CD4-positive, alpha-beta T cell (primary cell): Measurements from ENCODE around the gene PDE8B. TPM values are rescaled to one million over a fixed set of nuclear protein-coding genes. Genes with fewer than 3 reads are reported as not detected.

Source experiments
- ATAC-seq: fragments of 200-7000 bp; cut with Tn5 transposase; one replicate; pipeline ENCODE4 v1.10.0; 2022; ENCODE audit warnings: mild to moderate bottlenecking; ENCODE audit not compliant: poor library complexity
- CTCF ChIA-PET: fragments of 350-600 bp; sonication (Branson Sonifier 250); formaldehyde crosslinking; loops from one replicate; lab custom pipeline; 2021; ENCODE audit warnings: antibody characterized with exemption, inconsistent platforms; lab: Charles Lee
- POLR2A ChIA-PET: fragments of 350-600 bp; sonication (Branson Sonifier 250); formaldehyde crosslinking; loops from one replicate; lab custom pipeline; 2021; ENCODE audit warnings: antibody characterized with exemption, inconsistent platforms; lab: Charles Lee
- DNase-seq, 14 experiments: peaks; one replicate each; pipeline ENCODE4 v3.0.0-alpha.2; 2013 to 2020; ENCODE audit warnings: mixed read lengths in 2 of 14
- H3K27ac ChIP-seq, 2 donors: one replicate each; pipeline versions ENCODE4 v1.5.1 to v1.7.0; 2013; ENCODE audit warnings: low read length in 2 of 2, low read depth in 1 of 2, mild to moderate bottlenecking in 1 of 2
- H3K27me3 ChIP-seq, 2 experiments: 1 replicate in 1 of 2; 2 replicates in 1 of 2; pipeline versions ENCODE4 v1.6.1 to v1.7.0; 2013; ENCODE audit warnings: low read length in 2 of 2, control low read depth in 1 of 2, mild to moderate bottlenecking in 1 of 2, moderate library complexity in 1 of 2; ENCODE audit not compliant: insufficient read depth in 2 of 2, control insufficient read depth in 1 of 2
- H3K36me3 ChIP-seq: one replicate; pipeline ENCODE4 v1.6.1; 2013; ENCODE audit warnings: low read length, control low read depth; ENCODE audit not compliant: insufficient read depth
- H3K4me1 ChIP-seq: one replicate; pipeline ENCODE4 v1.6.1; 2013; ENCODE audit warnings: low read length, control low read depth; ENCODE audit not compliant: insufficient read depth
- H3K4me3 ChIP-seq: one replicate; pipeline ENCODE4 v1.5.1; 2013; ENCODE audit warnings: mild to moderate bottlenecking, low read length, moderate library complexity
- H3K9me3 ChIP-seq, 2 experiments: 1 replicate in 1 of 2; 2 replicates in 1 of 2; pipeline versions ENCODE4 v1.6.1 to v1.7.0; 2013; ENCODE audit warnings: low read length in 2 of 2, mild to moderate bottlenecking in 2 of 2, control low read depth in 1 of 2, moderate library complexity in 1 of 2; ENCODE audit not compliant: control insufficient read depth in 1 of 2, insufficient read depth in 1 of 2
- H3K27ac Mint-ChIP-seq: one replicate; pipeline ENCODE4 v1.8.0; 2020; ENCODE audit warnings: mixed read lengths
- H3K27me3 Mint-ChIP-seq: one replicate; pipeline ENCODE4 v1.8.0; 2021; ENCODE audit warnings: mixed read lengths
- H3K36me3 Mint-ChIP-seq: one replicate; pipeline ENCODE4 v1.8.0; 2021; ENCODE audit warnings: low read depth, mixed read lengths
- H3K4me1 Mint-ChIP-seq: one replicate; pipeline ENCODE4 v1.8.0; 2021; ENCODE audit warnings: low read depth, mixed read lengths
- H3K4me3 Mint-ChIP-seq: one replicate; pipeline ENCODE4 v1.8.0; 2020; ENCODE audit warnings: mild to moderate bottlenecking, mixed read lengths
- H3K9me3 Mint-ChIP-seq: one replicate; pipeline ENCODE4 v1.8.0; 2020; ENCODE audit warnings: mixed read lengths
- CTCF ChIP-seq: fragments of 200-600 bp; IDR thresholded peaks from one replicate; pipeline ENCODE4 v1.8.0; 2022; ENCODE audit warnings: antibody characterized with exemption, mild to moderate bottlenecking
- intact Hi-C, 2 experiments: fragments of 100-400 bp; cut with DNase I in 1 of 2; cut with micrococcal nuclease in 1 of 2; formaldehyde crosslinking; loops; one replicate each; pipeline versions ENCODE4 v1.15.1 to v1.9.0; 2023 to 2025; cut with DNase I, micrococcal nuclease
- total RNA-seq, 174 experiments: library from RNA in 2 of 174; stranded (reverse) in 2 of 174; gene quantifications; one replicate each; pipeline ENCODE4 v1.2.3 and lab custom pipeline; 2021 to 2026

The PDE8B gene
- total RNA-seq, 2 experiments from 2014 or later, result 0.22 to 0.27 TPM

- Mint-ChIP-seq H3K27me3 (peaks cover 5% of the 10 kb centered on the region), H3K4me1 (no peaks in the 10 kb centered on the region), H3K9me3 (no peaks in the 10 kb centered on the region), H3K4me3 (no peak overlapping the region), H3K36me3 (peaks cover 5% of the 10 kb centered on the region), H3K27ac (no peak overlapping the region)
- Histone ChIP-seq H3K4me3 (no peak overlapping the region), H3K36me3 (peaks cover under 1% of the 10 kb centered on the region), H3K4me1 (no peaks in the 10 kb centered on the region), H3K9me3 (no peaks in the 10 kb centered on the region), H3K27ac (no peak overlapping the region), H3K27me3 (no peaks in the 10 kb centered on the region)
- ATAC-seq (no peak), DNase-seq (no peak)
- CTCF ChIA-PET, result interaction anchor here (0.6 to 1.3 kb wide), 2 partner anchors 11 to 437 kb away, joined by 3 read pairs; no protein-coding TSS in a partner anchor
- POLR2A ChIA-PET, result no interaction called here
- intact Hi-C loops, result no loop called here
- no peak for TF ChIP-seq CTCF
These were observed 215.6 kb downstream of the PDE8B start for GRCh38 chr5:77425998-77426659.

GRCh38 chr5:77426670-77427069, 216.2 kb downstream of the PDE8B start:
- Histone ChIP-seq H3K27ac (no peak overlapping the region), H3K27me3 (no peaks in the 10 kb centered on the region), H3K4me3 (no peak overlapping the region), H3K4me1 (no peaks in the 10 kb centered on the region), H3K36me3 (peaks cover 4% of the 10 kb centered on the region), H3K9me3 (no peaks in the 10 kb centered on the region)
- no peak for TF ChIP-seq CTCF
- H3K36me3 Mint-ChIP-seq, result peaks cover 10% of the 10 kb centered on the region
- no peaks in the 10 kb centered on the region for H3K9me3 Mint-ChIP-seq
- CTCF ChIA-PET, result interaction anchor here (0.6 to 1.3 kb wide), 2 partner anchors 11 to 437 kb away, joined by 3 read pairs; no protein-coding TSS in a partner anchor
- no peaks in the 10 kb centered on the region for H3K4me1 Mint-ChIP-seq
- H3K4me3 Mint-ChIP-seq, result no peak overlapping the region
- H3K27ac Mint-ChIP-seq, result no peak overlapping the region
- H3K27me3 Mint-ChIP-seq, result no peaks in the 10 kb centered on the region
- POLR2A ChIA-PET, result interaction anchor here (0.6 kb wide), 1 partner anchor 1609 kb away, joined by 3 read pairs; no protein-coding TSS in a partner anchor
- intact Hi-C loops, result no loop called here
- DNase-seq, result no peak
- ATAC-seq, result no peak

GRCh38 chr5:77427998-77428397, 217.5 kb downstream of the PDE8B start:
- Histone ChIP-seq H3K4me3 (no peak overlapping the region), H3K9me3 (no peaks in the 10 kb centered on the region), H3K36me3 (peaks cover 9% of the 10 kb centered on the region), H3K4me1 (no peaks in the 10 kb centered on the region), H3K27ac (no peak overlapping the region), H3K27me3 (no peaks in the 10 kb centered on the region)
- ChIA-PET CTCF (interaction anchor here (0.8 kb wide), 1 partner anchor 95 kb away, joined by 3 read pairs; no protein-coding TSS in a partner anchor), POLR2A (no interaction called here)
- DNase-seq (no peak), ATAC-seq (no peak)
- no peak overlapping the region for H3K27ac Mint-ChIP-seq
- no peaks in the 10 kb centered on the region for H3K4me1 Mint-ChIP-seq
- peaks cover 22% of the 10 kb centered on the region for H3K36me3 Mint-ChIP-seq
- intact Hi-C loops, result no loop called here
- no peaks in the 10 kb centered on the region for H3K27me3 Mint-ChIP-seq
- TF ChIP-seq CTCF, result no peak
- no peak overlapping the region for H3K4me3 Mint-ChIP-seq
- H3K9me3 Mint-ChIP-seq, result no peaks in the 10 kb centered on the region
